Eye (tissue), 1 donor: ENCODE data around the gene GPAM.

ENCODE experiments used
- DNase-seq: peaks from one replicate; pipeline ENCODE4 v3.0.0-alpha.2; 2015

GPAM gene

DNA sequence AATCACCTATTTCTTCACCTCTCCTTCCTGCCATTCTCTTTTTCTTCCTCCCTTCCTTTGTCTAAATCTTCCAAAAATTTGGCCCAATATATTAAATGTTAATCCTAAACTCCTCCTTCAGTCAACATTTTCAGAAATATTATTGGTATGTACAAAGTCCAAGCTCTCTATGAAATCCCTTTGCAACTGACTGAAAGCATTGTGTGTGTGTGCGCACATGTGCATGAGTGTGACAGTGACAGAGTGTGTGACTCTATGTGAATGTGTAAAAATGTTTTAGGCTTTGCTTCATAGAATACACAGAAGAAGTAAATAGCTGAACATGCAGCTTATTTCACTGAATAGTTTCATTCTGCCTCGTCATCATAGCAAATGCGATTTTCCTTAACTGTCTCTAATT lies 7.0 kb downstream of the GPAM start:
- DNase-seq: no peak

- no peak for DNase-seq
Measured at GRCh38 chr10:112175409-112175808, 8.2 kb downstream of the GPAM start.

DNA sequence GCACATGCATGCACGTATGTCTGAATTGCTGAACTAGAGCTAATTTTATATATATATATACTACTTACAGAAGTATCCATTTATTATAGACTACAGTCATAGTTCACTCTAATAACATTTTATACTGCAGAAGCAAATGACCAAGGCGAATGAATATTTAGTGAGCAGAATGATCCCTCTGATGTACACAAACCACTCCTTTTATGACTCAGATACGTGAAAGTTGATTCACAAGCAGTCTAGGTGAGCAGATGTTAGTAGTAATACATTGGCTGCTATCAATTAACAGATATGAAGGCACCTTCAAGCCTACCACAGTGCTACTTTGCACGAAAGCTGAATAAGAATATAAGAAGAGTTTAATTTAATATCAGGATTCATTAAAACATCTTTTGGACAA lies 10.4 kb downstream of the GPAM start:
- DNase-seq: no peak

DNA sequence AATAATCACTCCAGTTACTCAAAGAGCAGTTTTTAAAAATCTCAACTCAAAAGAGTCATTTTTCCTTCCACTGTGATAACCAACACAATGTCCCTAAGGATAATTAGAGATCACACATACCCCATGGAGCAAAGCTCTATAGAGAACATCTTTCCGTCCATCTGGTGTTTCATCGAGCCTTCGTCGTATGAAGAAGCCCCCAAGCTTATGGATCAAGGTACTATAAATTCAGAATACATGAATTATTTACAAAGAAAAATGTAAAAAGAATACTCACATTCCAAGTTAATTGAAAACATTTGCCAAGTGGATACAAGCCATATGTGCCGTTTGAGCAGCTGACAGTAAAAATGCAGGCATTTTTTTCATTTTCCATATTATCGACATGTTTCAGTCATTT lies 14.8 kb downstream of the GPAM start:
- DNase-seq: peak; percentile 14

GRCh38 chr10:112166800-112167199 lies 16.8 kb downstream of the GPAM start:
- DNase-seq: no peak

- no peak for DNase-seq
Measured at GRCh38 chr10:112161757-112162518, 21.6 kb downstream of the GPAM start.

DNA sequence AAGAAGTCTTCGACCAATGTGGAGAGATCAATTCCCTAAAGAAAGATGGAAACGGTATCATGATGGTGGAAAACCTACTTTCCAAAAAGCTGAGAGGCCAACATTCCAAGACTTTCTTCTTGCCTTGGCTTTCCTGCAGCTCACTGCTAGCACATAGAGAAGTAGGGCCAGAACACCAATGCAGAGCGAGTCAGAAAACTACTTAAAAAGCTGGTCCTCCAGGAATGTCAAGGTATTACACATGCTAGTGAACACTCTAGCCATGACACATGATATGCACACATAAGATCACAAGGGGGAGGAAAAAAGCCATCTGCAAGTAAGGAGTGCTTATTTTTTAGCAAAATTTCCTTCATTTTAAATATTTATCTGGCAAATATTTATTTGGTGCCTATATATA lies 22.7 kb downstream of the GPAM start:
- no peak for DNase-seq

GRCh38 chr10:112159469-112159868 lies 24.1 kb downstream of the GPAM start:
- DNase-seq: no peak

- no peak for DNase-seq
Measured at GRCh38 chr10:112151524-112152039, 32.0 kb downstream of the GPAM start.

DNA sequence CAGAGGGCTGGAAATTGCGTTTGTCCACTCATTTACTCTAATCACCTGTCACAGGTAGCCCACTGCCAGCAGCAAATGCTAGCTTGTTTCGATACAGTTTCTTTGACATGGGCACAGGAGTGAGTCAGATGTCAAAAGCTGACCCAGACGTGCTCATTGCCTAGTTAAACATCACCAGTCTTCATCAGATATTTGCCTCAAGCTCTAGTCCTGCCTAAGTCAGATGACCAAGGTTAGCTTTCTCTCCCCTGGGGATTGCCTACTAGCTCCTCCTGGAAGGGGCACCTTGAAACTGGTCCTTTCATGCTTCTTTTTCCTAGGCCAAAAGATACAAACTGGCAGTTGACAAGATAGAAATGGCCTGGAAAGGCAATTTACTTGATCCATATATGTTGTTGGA lies 35.2 kb downstream of the GPAM start:
- no peak for DNase-seq

DNA sequence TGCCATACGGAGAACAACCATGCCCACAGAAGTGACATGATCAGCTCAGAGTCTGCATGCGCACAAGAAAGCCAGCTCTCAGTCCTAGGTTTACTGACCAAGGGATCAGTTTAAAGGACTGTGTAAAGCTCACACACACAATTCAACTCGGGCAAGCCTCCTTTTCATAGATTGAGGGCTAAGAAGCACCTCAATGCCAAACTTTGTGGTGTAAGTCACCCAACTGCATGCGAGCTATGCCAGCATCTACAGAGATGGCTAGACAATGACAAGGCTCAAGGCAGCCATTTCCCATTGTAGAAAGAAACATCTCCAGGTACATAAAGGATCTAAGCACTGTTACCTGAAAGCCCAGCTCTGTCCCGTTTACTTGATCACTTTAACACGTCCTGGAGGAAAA lies 36.8 kb downstream of the GPAM start:
- no peak for DNase-seq

DNA sequence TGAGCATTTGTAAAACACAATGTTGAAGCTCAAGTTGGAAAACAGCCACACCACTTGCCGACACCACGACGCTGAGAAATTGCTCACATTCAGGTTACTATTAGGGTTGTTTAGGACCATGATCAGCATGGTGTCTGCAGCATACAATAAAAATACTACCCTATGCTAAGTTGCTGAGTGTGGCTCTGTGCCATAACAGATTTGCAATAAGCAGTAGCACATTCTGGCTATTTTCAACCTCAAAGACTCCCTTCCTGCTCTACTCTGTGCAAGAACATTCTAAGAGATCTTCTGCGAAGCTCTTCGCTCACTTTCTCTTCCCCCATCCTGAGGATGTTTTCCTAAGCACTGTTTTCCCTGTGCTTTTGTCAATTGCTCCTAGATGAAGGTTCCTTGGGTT lies 38.3 kb downstream of the GPAM start:
- DNase-seq: no peak

- no peak for DNase-seq
Measured at GRCh38 chr10:112143420-112143819, 40.1 kb downstream of the GPAM start.

GRCh38 chr10:112141292-112141691 lies 42.3 kb downstream of the GPAM start:
- no peak for DNase-seq

DNA sequence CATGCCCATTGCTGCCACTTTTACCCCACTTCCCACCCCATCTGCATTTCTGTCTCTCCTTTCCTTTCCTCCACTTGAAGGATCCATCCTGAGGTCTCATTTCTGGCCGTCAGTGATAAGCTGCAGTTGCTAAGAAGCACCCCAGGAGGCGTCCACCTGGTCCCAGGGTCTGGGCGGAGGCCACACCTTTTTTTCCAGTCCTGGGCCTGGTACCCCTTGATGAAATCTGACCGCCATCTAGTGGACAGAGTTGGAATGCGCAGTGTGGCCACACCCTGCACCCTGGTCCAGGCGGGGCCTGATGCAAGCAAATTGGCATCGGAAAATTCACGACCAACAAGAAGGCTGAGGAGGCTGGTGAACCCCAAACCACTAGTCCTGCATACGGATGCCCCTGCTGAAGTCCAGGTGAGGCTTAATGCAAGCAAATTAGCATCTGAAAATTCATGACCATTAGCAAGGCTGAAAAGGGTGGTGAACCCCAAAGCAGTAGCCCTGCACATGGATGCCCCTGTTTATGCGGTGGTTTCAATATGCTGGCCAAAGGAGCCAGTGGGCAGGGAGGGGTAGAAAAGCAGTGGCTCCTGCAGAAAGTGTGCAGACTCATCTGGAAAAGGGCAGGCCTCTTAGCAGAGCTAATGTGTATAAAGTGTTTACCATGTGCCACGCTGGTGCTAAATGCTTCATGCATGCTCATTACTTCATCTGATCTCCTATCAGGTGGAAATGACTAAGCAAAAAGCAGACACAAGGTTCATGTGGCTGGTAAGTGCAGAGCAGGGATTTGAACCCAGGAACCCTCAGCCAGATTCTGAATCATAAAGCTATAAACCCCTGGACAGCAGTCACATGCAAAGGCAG lies 43.2 kb downstream of the GPAM start:
- peak; percentile 91 for DNase-seq

GRCh38 chr10:112139176-112139575 lies 44.4 kb downstream of the GPAM start:
- no peak for DNase-seq

- peak; percentile 94 for DNase-seq
Measured at GRCh38 chr10:112137154-112137987, 46.2 kb downstream of the GPAM start.

GRCh38 chr10:112136486-112137153 lies 46.9 kb downstream of the GPAM start:
- DNase-seq: no peak

DNA sequence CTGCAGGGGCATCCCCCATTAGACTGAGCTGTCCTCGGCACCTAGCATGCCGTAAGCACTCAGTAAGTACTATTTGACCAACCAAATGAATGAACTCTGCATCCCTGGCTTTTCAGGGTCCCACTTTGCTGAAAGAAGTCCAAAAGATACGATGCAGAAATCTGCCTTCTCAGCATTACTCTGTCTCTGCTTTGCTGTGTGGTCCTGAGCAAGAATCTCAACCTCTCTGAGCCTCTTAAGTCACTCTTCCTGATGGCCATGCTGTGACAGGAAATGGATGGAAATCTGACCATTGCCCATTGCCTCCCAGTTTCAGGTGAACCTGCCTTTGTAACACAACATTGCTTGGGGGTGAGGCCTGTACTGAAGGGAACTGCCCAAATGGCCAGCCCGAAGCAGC lies 48.0 kb downstream of the GPAM start:
- DNase-seq: no peak

GRCh38 chr10:112132435-112132834 lies 51.1 kb downstream of the GPAM start:
- no peak for DNase-seq

- no peak for DNase-seq
Measured at GRCh38 chr10:112131996-112132395, 51.6 kb downstream of the GPAM start.

DNA sequence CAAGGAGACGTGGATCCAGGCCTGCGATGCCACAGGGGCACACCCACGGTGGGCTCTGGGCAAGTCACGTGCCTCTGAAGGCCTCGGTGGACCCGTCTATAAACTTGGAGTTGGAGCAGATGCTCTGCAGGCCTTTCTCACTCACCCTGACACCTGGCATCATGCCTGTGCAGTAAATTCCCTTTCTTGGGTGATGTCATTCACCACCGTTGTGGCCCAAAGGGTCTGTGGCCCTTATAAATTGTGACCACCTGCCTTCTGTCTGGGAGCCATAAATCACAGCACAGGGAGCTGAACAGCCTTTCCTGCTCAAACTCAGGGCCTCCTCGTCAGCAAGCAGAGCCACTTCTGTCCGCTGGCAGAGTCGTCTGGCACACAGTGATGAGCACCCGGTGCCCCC lies 52.2 kb downstream of the GPAM start:
- no peak for DNase-seq

- no peak for DNase-seq
Measured at GRCh38 chr10:112126901-112127300, 56.7 kb downstream of the GPAM start.
